ENCODE measurements around the gene AFF2. TPM values are rescaled to one million over a fixed set of nuclear protein-coding genes. Genes with fewer than 3 reads are reported as not detected.

Gene AFF2
- total RNA-seq, 3 donors from 2014 or later: 4.6 to 41.0 (median 5.7) TPM

DNA sequence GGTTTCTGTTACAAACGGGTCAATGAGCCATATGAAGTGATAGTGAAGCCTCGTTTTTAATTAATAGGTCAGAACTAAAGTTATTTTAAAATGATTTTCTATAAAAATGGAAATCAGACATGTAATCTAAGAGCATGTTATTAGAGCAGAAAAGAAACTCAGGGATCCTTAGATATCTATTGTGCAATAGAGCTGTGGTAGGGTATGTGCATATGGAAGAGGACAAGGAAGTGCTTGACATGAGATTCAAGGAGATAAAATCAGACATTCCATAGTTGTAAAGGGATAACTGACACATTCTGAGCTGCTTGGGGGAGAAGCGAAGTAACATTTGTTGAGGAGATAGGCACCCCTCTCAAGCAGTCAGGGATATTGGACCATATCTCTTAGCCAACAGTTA lies 143.0 kb downstream of the AFF2 start:
- H3K27me3 ChIP-seq: peaks cover 0 to 4% of the 10 kb centered on the region in 2 donors
- H3K9me3 ChIP-seq: no peaks in the 10 kb centered on the region
- H3K4me3 ChIP-seq: no peak overlapping the region
- H3K27ac ChIP-seq: no peak overlapping the region
- no peaks in the 10 kb centered on the region for H3K4me1 ChIP-seq
- no peaks in the 10 kb centered on the region for H3K36me3 ChIP-seq
- intact Hi-C loops (cut with DNase I; ENCODE audit: low total_unique reads): no loop called here
- DNase-seq (ENCODE audit: low spot score in 2 of 2): no peak
- no peak for TF ChIP-seq POLR2A (IDR thresholded peaks at IDR 0.05)
- TF ChIP-seq POLR2AphosphoS5 (IDR thresholded peaks at IDR 0.05): no peak
- TF ChIP-seq, protein P1, sequence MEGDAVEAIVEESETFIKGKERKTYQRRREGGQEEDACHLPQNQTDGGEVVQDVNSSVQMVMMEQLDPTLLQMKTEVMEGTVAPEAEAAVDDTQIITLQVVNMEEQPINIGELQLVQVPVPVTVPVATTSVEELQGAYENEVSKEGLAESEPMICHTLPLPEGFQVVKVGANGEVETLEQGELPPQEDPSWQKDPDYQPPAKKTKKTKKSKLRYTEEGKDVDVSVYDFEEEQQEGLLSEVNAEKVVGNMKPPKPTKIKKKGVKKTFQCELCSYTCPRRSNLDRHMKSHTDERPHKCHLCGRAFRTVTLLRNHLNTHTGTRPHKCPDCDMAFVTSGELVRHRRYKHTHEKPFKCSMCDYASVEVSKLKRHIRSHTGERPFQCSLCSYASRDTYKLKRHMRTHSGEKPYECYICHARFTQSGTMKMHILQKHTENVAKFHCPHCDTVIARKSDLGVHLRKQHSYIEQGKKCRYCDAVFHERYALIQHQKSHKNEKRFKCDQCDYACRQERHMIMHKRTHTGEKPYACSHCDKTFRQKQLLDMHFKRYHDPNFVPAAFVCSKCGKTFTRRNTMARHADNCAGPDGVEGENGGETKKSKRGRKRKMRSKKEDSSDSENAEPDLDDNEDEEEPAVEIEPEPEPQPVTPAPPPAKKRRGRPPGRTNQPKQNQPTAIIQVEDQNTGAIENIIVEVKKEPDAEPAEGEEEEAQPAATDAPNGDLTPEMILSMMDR (IDR thresholded peaks at IDR 0.05): no peak

DNA sequence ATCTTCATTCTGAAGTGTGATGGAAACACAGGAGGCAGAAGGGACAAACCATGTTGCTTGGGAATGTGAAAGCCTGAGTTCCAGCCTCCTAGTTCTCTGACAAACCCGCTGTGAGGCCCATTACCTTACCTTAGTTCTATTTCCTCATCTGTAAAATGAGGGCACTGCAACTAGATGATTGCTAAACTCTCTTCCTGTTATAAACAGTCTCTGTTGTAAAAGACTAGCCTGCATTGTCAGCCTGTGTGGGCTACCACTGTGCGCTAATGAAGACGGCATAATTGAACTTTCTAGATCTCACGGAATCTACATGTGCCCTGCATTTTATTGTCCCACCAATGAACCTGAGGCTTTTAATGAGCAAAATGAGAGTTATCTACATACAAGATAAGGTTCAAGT lies 147.2 kb downstream of the AFF2 start:
- TF ChIP-seq, protein P1 (IDR thresholded peaks at IDR 0.05): no peak
- TF ChIP-seq POLR2AphosphoS5 (IDR thresholded peaks at IDR 0.05) (no peak), POLR2A (IDR thresholded peaks at IDR 0.05) (no peak)
- H3K27ac ChIP-seq: no peak overlapping the region

DNA sequence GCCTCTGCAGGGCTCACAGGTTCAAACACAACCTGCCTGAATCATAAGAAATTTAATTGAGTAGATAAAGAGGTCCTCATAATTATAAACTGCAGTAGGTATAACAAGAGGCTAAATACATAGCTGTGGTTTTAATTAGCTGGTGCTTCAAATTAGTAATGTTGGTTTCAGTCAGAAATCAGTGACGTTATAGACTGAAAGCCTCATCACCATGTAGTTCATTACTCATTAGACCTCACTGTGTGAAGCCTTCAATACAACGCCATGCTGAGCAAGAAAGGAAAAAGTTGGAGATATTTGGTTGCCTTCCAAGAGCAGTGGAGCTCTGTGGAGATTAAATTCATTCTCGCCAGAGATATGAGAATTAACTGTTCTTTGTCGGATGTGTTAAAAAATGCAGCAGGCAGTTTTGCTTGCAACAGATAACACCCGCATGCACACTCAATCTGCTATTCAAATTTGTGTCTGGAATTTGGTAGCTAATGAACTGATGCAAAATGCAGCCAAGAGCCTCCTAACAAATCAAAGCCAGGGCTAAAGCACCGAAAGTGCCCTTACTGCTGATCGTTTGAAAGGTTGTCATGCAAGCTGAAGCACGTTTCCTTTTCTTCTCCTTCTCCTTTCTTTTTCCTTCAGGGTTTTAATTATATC lies 148.9 kb downstream of the AFF2 start:
- no peaks in the 10 kb centered on the region for H3K4me1 ChIP-seq
- H3K9me3 ChIP-seq: no peaks in the 10 kb centered on the region
- no peaks in the 10 kb centered on the region for H3K27me3 ChIP-seq
- no peak overlapping the region for H3K27ac ChIP-seq
- intact Hi-C loops (cut with DNase I; ENCODE audit: low total_unique reads): no loop called here
- TF ChIP-seq, protein P1 (IDR thresholded peaks at IDR 0.05): no peak
- TF ChIP-seq POLR2AphosphoS5 (IDR thresholded peaks at IDR 0.05): no peak
- DNase-seq (ENCODE audit: low spot score in 2 of 2): no peak
- no peak overlapping the region for H3K4me3 ChIP-seq
- H3K36me3 ChIP-seq: no peaks in the 10 kb centered on the region

More for the DNA sequence above, 147.2 kb downstream of the AFF2 start:
- no peaks in the 10 kb centered on the region for H3K9me3 ChIP-seq
- no peak overlapping the region for H3K4me3 ChIP-seq
- H3K36me3 ChIP-seq: no peaks in the 10 kb centered on the region
- H3K4me1 ChIP-seq: no peaks in the 10 kb centered on the region
- intact Hi-C loops (cut with DNase I; ENCODE audit: low total_unique reads): no loop called here
- H3K27me3 ChIP-seq: peaks cover 0 to 1% of the 10 kb centered on the region in 2 donors
- no peak for DNase-seq (ENCODE audit: low spot score in 2 of 2)

DNA sequence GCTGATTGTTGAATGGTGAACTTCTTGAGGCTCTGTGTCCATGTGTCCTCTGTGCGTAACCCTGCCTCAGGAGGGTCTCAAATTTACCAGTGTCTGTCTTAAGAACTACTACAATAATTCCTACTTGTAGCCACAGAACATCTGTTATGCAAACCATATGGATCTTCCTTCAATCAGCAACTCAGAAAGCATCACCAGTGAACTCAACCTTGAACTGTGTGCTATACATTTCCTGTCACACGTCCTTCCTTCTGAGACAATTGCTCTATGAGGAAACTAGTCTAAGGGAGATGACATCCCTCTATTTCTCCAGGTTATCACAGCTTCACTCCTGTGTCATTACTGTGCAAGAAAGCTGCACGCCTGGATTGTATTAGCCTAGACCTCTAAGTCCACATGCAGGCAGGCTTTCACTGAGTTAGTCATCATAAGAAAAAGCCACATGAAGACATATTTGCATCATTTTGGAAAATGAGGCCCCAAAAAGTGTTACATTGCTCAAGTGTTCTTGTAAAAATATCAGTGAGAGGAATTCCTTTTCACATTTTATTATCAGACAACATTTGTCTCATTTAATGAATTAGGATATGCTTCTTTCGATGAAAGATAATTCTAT lies 157.8 kb downstream of the AFF2 start:
- TF ChIP-seq POLR2A (IDR thresholded peaks at IDR 0.05) (no peak), POLR2AphosphoS5 (IDR thresholded peaks at IDR 0.05) (no peak)
- TF ChIP-seq, protein P1 (IDR thresholded peaks at IDR 0.05): no peak
- Histone ChIP-seq H3K27ac (no peak overlapping the region), H3K36me3 (no peaks in the 10 kb centered on the region), H3K4me3 (no peak overlapping the region), H3K9me3 (no peaks in the 10 kb centered on the region), H3K4me1 (no peaks in the 10 kb centered on the region), H3K27me3 (peaks cover 0 to 1% of the 10 kb centered on the region in 2 donors)
- no peak for DNase-seq (ENCODE audit: low spot score in 2 of 2)
- intact Hi-C loops (cut with DNase I; ENCODE audit: low total_unique reads): no loop called here

DNA sequence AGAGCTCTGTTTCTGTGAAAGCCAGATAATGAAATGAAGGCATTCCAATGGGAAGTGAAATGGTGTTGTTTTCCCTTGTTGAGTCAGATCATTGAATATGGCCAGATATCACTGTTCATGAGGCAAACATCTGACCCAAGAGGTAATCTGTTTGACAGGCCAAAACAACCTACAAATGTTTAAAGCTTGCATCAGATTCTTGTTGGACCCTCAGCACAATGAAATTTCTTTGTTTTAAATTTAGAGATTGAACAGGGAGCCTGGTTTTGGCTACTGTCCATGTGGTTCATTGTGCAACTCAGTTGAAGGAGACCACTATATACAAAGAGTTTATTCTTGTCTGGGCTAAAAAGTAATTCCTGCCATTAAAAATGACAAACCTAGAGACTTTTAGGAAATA lies 159.1 kb downstream of the AFF2 start:
- DNase-seq (ENCODE audit: low spot score in 2 of 2): no peak
- Histone ChIP-seq H3K4me1 (no peaks in the 10 kb centered on the region), H3K4me3 (no peak overlapping the region), H3K36me3 (no peaks in the 10 kb centered on the region), H3K27ac (no peak overlapping the region), H3K9me3 (no peaks in the 10 kb centered on the region), H3K27me3 (peaks cover 0 to 8% of the 10 kb centered on the region in 2 donors)
- TF ChIP-seq POLR2AphosphoS5 (IDR thresholded peaks at IDR 0.05): no peak
- TF ChIP-seq, protein P1 (IDR thresholded peaks at IDR 0.05): no peak
- no peak for TF ChIP-seq POLR2A (IDR thresholded peaks at IDR 0.05)
- intact Hi-C loops (cut with DNase I; ENCODE audit: low total_unique reads): no loop called here
